ENCODE data around the gene VPS16.

The VPS16 gene

DNA sequence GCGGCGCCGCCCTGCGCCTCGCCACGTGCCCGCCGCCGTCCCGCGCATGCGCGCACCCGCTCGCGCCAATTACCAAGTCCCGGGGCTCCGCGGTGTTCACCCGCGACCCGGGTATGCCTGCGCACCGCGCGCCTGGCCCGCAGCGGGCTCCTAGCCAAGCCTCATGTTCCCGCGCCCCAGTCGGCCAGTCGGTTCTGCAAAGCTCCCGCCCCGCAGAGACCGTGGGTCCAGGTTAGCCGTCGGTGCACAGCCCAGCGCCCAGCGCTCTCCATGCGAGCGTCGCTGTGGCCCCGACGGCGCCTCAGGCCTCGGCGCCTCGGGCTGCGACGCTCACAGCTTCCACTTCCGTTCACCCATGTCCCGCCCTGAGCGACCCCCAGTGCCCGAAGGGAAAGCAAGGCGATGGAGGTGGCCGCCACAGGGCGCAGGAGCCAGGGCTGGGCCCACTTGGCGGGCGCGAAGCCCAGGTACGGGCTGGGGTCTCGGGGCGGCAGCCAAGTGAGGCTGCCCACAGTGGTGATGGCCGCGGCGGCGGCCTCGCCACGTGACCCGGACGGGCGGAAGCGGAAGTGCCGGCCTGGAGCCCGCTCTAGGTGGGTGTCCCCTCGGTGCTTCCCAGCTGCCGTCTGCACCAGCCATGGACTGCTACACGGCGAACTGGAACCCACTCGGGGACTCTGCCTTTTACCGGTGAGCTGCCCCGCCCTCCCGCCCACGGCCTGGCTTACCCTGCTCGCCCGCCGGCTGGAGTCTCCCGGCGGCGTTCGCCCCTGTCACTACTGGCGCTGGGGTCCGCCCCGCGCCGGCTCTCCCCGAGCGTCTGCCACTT, at the start of gene VPS16, which contains the start of gene PCED1A:
TSS of gene VPS16 (plus strand) at position 608 of the 829 bp plus-strand sequence. CDS start at position 638, 30 bp downstream.
TSS of gene PCED1A (minus strand) at position 518 of the 829 bp plus-strand sequence. CDS start 743 bp downstream, outside the sequence.
- H3F3A ChIP-seq (ENCODE audit: insufficient read depth), result no peaks in the 10 kb centered on the region
- no peaks in the 10 kb centered on the region for H3K9me2 ChIP-seq (replicated peaks; ENCODE audit: insufficient read depth, low read length)
- H3K4me2 ChIP-seq (ENCODE audit: low read depth, low read length, poor library complexity, severe bottlenecking), result peak within 1 kb of the TSS; percentile 72
- no peak for TF ChIP-seq CTCF (IDR thresholded peaks at IDR 0.05; ENCODE audit: insufficient read depth, low read length, poor library complexity, severe bottlenecking)
- TF ChIP-seq EZH2phosphoT487 (conservative IDR thresholded peaks at IDR 0.05; ENCODE audit: low read length), result no peak
- H3K36me3 ChIP-seq (ENCODE audit: low read length), result no peaks in the 10 kb centered on the region
- H3K9ac ChIP-seq (ENCODE audit: low read length), result peak within 1 kb of the TSS; percentile 64
- no peaks in the 10 kb centered on the region for H4K20me1 ChIP-seq (ENCODE audit: low read depth, low read length)
- H2AFZ ChIP-seq (ENCODE audit: low read depth, low read length, severe bottlenecking), result peak within 1 kb of the TSS; percentile 100
- peak within 1 kb of the TSS; percentile 74 for H3K4me3 ChIP-seq (ENCODE audit: insufficient read depth, low read length, poor library complexity, severe bottlenecking)
- no peaks in the 10 kb centered on the region for H3K9me3 ChIP-seq (ENCODE audit: insufficient read depth, low read length)
- H3K79me2 ChIP-seq (ENCODE audit: insufficient read depth, low read length), result peaks cover 4% of the 10 kb centered on the region; the same call in 1 of the 2 replicates
- no peaks in the 10 kb centered on the region for H3K27me3 ChIP-seq (ENCODE audit: low read length)
- no peak within 1 kb of the TSS for H3K27ac ChIP-seq (ENCODE audit: low read depth, low read length)

GRCh38 chr20:2793471-2793870, 47.1 kb upstream of the VPS16 start:
- Histone ChIP-seq H3K79me2 (ENCODE audit: insufficient read depth, low read length) (no peaks in the 10 kb centered on the region), H3K9me3 (ENCODE audit: insufficient read depth, low read length) (no peaks in the 10 kb centered on the region), H3F3A (ENCODE audit: insufficient read depth) (no peaks in the 10 kb centered on the region), H3K9ac (ENCODE audit: low read length) (no peak overlapping the region), H3K9me2 (replicated peaks; ENCODE audit: insufficient read depth, low read length) (no peaks in the 10 kb centered on the region), H3K36me3 (ENCODE audit: low read length) (no peaks in the 10 kb centered on the region), H4K20me1 (ENCODE audit: low read depth, low read length) (no peaks in the 10 kb centered on the region), H3K4me3 (ENCODE audit: insufficient read depth, low read length, poor library complexity, severe bottlenecking) (no peak overlapping the region), H3K27ac (ENCODE audit: low read depth, low read length) (no peak overlapping the region), H2AFZ (ENCODE audit: low read depth, low read length, severe bottlenecking) (no peak overlapping the region), H3K4me2 (ENCODE audit: low read depth, low read length, poor library complexity, severe bottlenecking) (no peak overlapping the region), H3K27me3 (ENCODE audit: low read length) (no peaks in the 10 kb centered on the region)
- TF ChIP-seq CTCF (IDR thresholded peaks at IDR 0.05; ENCODE audit: insufficient read depth, low read length, poor library complexity, severe bottlenecking) (no peak), EZH2phosphoT487 (conservative IDR thresholded peaks at IDR 0.05; ENCODE audit: low read length) (no peak)

GRCh38 chr20:2794202-2794748, 46.3 kb upstream of the VPS16 start:
- TF ChIP-seq CTCF (IDR thresholded peaks at IDR 0.05; ENCODE audit: insufficient read depth, low read length, poor library complexity, severe bottlenecking) (no peak), EZH2phosphoT487 (conservative IDR thresholded peaks at IDR 0.05; ENCODE audit: low read length) (no peak)
- Histone ChIP-seq H3K9ac (ENCODE audit: low read length) (no peak overlapping the region), H2AFZ (ENCODE audit: low read depth, low read length, severe bottlenecking) (no peak overlapping the region), H3F3A (ENCODE audit: insufficient read depth) (no peaks in the 10 kb centered on the region), H3K79me2 (ENCODE audit: insufficient read depth, low read length) (no peaks in the 10 kb centered on the region), H4K20me1 (ENCODE audit: low read depth, low read length) (no peaks in the 10 kb centered on the region), H3K4me3 (ENCODE audit: insufficient read depth, low read length, poor library complexity, severe bottlenecking) (no peak overlapping the region), H3K4me2 (ENCODE audit: low read depth, low read length, poor library complexity, severe bottlenecking) (no peak overlapping the region), H3K9me2 (replicated peaks; ENCODE audit: insufficient read depth, low read length) (no peaks in the 10 kb centered on the region), H3K36me3 (ENCODE audit: low read length) (no peaks in the 10 kb centered on the region), H3K9me3 (ENCODE audit: insufficient read depth, low read length) (no peaks in the 10 kb centered on the region), H3K27me3 (ENCODE audit: low read length) (no peaks in the 10 kb centered on the region), H3K27ac (ENCODE audit: low read depth, low read length) (no peak overlapping the region)

All from SU-DHL-6 (cell line).